GM18909 (cell line): ENCODE data around the gene POPDC2.
A peak's percentile ranks its signal among the peaks of the same experiment; 100 is the strongest.
"Not testable (repeated sequence)": the region's sequence is repeated elsewhere in the genome, so short reads cannot be mapped to it uniquely, and the experiment has no call there.

Experiments
- ATAC-seq: cut with Tn5 transposase; IDR thresholded peaks from one replicate; pipeline ENCODE4 v1.9.1; 2021; ENCODE audit warnings: mild to moderate bottlenecking; ENCODE audit not compliant: unreplicated experiment, poor library complexity

POPDC2 gene

GRCh38 chr3:119660474-119661440 lies at the start of gene POPDC2:
Gene POPDC2, minus strand, starts transcription at chr3:119660589. Its CDS starts 166 bp downstream, at chr3:119660423.
- ATAC-seq, result no peak

- no peak for ATAC-seq
Measured at GRCh38 chr3:119703820-119704531, 43.6 kb upstream of the POPDC2 start.

DNA sequence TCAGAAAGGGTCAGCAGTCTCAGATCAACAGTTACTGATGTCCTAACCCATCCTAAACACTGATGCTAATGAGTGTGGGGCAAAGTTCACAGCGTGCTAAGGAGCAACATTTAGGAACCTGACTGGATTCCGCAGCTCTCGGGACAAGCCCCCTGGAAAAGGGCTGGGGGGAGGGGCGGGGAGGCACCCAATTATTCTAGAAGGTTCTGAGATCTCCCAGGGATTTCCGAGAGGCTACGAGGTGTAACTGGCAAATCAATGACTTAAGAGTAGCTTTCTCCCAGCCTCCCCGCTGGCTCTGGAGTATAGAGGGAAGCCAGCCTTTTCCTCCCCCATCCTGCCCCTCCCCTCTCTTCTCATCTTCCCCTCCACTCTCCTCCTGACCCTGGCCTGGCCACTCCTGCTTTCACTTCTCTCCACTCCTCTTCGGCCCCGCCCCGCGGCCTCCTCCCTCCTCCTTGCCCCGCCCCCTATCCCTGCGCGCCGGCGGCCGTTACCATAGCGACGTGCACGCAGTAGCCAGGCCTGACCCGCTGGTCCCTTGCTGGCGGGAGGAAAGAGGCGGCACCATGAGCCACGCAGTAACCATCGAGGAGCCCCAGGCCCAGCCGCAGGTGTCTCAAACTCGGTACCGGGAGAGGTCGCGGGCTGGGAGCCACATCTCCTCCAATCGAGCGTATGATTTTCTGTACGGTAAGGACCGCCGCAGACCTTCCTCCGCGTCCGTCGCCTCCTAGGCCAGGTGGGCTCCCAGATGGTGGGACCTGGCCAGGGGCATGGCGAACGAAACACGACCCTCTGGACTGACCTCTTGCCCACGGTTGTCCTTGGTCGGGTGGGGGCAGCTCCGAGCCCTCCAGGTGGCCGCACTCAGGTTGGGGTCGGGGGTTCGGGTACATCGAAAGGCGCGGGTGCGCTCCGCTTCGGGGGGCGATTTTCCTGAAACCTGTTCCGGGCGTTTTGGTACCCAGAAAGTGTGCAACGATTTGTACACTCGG lies 42.4 kb upstream of the POPDC2 start, which contains the start of gene CFAP91:
Gene CFAP91 (plus strand): TSS at position 493 of the 998 bp plus-strand sequence. CDS start 77 bp downstream, at position 570.
- peak; percentile 92 for ATAC-seq

- peak; percentile 8 for ATAC-seq
Measured at GRCh38 chr3:119700920-119701734, 40.7 kb upstream of the POPDC2 start.

GRCh38 chr3:119700269-119700919 lies 40.0 kb upstream of the POPDC2 start:
- peak; percentile 34 for ATAC-seq

DNA sequence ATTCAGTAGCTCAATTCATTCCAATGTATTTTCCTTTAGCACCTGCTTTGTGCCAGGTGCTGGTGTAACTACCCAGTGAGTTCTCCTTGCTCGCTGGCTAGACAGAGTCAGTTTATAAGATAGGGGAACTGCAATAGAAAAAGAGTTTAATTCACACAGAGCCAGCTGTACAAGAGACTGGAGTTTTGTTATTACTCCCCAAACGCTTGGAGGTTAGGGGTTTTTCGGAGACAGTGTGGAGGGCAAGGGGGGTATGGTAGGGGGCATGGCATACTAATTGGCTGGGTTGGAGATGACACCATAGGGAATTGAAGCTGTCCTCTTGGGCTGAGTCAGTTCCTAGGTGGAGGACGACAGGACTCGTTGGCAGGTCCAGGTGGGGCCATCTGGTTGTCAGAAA lies 37.0 kb upstream of the POPDC2 start:
- peak; percentile 56 for ATAC-seq

- no peak for ATAC-seq
Measured at GRCh38 chr3:119695480-119695879, 35.1 kb upstream of the POPDC2 start.

DNA sequence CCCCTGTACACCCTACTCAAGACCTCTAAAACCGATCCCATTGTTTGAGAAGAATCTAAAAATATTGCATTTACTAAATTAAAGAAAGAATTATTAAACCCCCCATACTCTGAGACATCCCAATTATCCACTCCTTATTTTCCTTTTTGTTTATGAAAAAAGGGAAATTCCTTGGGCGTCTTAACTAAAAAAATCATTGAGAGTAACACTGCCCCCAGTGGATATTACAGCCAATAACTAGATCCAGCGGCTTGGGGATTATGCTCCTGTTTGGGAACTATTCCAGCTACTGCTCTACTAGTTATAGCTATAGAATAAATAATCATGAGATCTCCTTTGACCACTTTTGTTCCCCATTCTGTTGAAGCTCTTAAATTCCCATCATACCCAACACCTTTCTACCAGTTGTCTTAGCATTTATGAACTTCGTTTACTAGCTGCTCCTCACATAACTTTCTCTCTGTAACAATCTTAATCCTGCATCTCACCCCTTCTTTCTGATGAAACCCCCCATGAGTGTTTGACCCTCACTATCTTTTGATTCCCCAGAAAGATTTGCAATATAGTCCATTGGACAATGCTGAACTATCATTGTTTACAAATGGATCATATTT lies 29.8 kb upstream of the POPDC2 start:
- no peak for ATAC-seq

- ATAC-seq, result no peak
Measured at GRCh38 chr3:119683421-119683820, 23.0 kb upstream of the POPDC2 start.

DNA sequence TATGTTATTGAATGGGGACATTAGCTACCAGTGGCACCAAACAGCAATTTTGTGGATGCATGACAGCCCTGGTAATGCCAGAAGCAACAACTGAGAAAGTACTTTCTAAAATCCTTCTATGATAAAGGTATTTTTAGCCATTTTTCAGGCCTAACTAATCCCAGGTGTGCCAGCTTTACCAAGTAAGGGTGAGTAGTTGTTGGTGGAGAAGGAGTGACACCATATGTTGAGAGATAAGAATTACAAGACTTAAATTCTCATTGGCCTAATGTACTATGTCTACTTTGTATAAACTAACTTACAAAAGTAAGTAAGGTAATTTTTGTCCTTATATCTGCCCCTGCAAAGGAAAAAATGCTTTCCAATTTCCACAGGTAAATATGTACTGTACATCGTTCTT lies 20.9 kb upstream of the POPDC2 start:
- peak; percentile 37 for ATAC-seq

DNA sequence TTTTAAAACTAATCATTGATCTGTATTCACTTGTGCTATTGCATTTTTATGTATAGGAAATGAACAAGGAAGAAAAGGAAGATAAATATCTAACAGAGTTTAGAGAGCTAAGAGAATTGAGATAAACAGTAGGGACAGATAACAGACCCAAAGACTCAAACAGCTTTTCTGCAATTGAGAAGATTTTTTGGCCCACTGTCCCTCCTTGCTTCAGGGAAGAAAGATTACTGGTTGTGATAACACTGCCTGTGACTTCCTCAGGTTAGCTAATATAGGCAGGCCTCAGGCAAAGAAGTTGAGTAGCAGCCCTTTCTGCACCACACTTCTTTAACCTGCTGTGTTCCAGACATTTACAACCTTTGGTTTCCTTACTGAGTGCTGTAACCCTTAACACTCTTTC lies 19.5 kb upstream of the POPDC2 start:
- no peak for ATAC-seq

DNA sequence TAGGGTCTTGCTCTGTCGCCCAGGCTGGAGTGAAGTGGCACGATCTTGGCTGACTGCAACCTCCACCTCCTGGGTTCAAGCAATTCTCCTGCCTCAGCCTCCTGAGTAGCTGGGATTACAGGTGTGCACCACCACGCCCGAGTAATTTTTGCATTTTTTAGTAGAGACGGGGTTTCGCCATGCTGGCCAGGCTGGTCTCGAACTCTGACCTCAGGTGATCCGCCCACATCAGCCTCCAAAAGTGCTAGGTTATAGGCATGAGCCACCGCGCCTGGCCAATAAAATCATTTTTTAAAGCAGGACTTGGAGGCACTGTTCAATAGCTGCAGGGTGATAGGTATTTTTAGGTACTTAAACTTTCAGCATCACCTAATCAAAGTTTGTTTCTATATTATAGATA lies 17.8 kb upstream of the POPDC2 start:
- not testable (repeated sequence) for ATAC-seq

GRCh38 chr3:119677641-119677934 lies 17.2 kb upstream of the POPDC2 start:
- ATAC-seq, result no peak

GRCh38 chr3:119676771-119677640 lies 16.6 kb upstream of the POPDC2 start, which contains the start of gene COX17:
Gene COX17, minus strand, starts transcription at chr3:119677406. Its CDS starts 96 bp downstream, at chr3:119677310.
- ATAC-seq, result peak; percentile 92

DNA sequence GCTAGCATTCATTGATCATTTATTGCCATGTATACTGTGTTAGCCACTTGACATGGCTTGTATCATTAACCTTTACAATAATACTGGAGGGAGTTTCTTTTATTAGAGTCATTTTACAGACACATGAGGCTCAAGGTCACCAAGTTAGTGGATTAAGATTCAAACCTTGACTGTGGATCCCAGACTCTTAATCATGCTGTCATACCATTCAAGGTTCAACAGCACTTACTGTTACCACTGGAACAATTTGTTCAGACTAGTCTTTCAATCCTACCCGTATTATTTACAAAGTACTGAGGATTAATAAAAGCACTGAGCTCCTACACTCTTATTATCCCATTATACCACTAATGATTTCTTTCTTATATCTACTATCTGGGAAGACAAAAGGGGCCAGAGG lies 15.6 kb upstream of the POPDC2 start:
- no peak for ATAC-seq

DNA sequence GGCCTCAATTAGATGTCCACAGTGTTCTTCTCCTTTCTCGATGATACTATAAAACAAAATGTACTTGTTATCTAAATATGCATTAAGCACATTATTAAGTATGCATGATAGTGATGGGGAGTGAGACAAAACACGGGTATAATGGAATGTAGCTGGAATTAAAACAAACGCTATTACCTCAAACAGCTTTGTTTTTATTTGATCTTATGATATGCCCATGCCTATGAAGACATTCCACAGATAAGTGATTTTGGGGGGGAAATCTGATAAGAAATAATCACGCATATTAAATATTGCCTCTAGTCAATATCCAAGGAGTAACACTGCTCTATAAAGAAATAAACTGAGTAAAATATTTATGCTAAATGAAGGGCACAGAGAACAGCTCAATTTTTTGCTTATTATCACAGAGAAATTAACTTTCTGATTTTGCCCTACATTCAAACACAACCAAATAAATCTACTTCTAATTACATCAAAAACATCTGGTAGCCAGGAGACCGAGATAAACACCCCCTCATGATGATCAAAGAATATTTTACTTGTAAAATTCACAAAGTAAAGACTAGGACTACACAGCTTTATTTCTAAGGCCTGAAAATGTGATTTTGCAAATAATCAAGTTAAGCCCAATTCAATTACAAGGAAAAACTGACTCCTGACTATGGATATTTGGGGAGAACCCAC lies 14.9 kb upstream of the POPDC2 start:
- ATAC-seq, result no peak

GRCh38 chr3:119673875-119674274 lies 13.5 kb upstream of the POPDC2 start:
- ATAC-seq, result no peak
